SK-N-MC (cell line): ENCODE data around the gene TMEM86B.
A peak's percentile ranks its signal among the peaks of the same experiment; 100 is the strongest.

Experiments used
- DNase-seq: peaks from one replicate; pipeline ENCODE4 v3.0.0-alpha.2; 2011; ENCODE audit warnings: low read depth, low spot score
- H3K27ac ChIP-seq: fragments of 200-600 bp; sonication (generic); 2 replicates; pipeline ENCODE4 v1.5.1; 2016; ENCODE audit warnings: mixed run types
- H3K36me3 ChIP-seq: fragments of 200-600 bp; sonication (generic); 2 replicates; pipeline ENCODE4 v1.6.1; 2017; ENCODE audit warnings: antibody characterized with exemption, low read length, mixed read lengths; ENCODE audit not compliant: insufficient read depth
- H3K4me3 ChIP-seq: fragments of 200-600 bp; sonication (generic); 2 replicates; pipeline ENCODE4 v1.5.1; 2016
- H3K9ac ChIP-seq: fragments of 200-600 bp; sonication (generic); 2 replicates; pipeline ENCODE4 v1.8.0; 2017; ENCODE audit warnings: mixed run types, mixed read lengths; ENCODE audit not compliant: insufficient read length
- H3K9me3 ChIP-seq: fragments of 200-600 bp; sonication (generic); 2 replicates; pipeline ENCODE4 v1.6.1; 2017; ENCODE audit warnings: low read depth, mild to moderate bottlenecking, antibody characterized with exemption, low read length, moderate library complexity, mixed read lengths
- EZH2 ChIP-seq: fragments of 200-600 bp; sonication (generic); IDR thresholded peaks from one replicate; pipeline ENCODE4 v1.6.1; 2017; ENCODE audit warnings: antibody characterized with exemption
- FOXP2 ChIP-seq: optimal IDR thresholded peaks from 2 replicates; pipeline ENCODE3; 2011; ENCODE audit warnings: mild to moderate bottlenecking, moderate library complexity; ENCODE audit not compliant: insufficient read depth; ENCODE audit errors: extremely low read length, control extremely low read depth
- POLR2AphosphoS5 ChIP-seq: IDR thresholded peaks from 2 replicates; pipeline ENCODE4 v1.6.1; 2012; ENCODE audit warnings: mild to moderate bottlenecking, low read depth, low read length, borderline replicate concordance

Gene TMEM86B

GRCh38 chr19:55223291-55224037 lies 5.1 kb downstream of the TMEM86B start:
- Histone ChIP-seq H3K27ac (no peak overlapping the region), H3K36me3 (no peaks in the 10 kb centered on the region), H3K9me3 (no peaks in the 10 kb centered on the region), H3K4me3 (no peak overlapping the region), H3K9ac (no peak overlapping the region)
- DNase-seq, result no peak
- TF ChIP-seq FOXP2 (no peak), POLR2AphosphoS5 (no peak), EZH2 (no peak)

DNA sequence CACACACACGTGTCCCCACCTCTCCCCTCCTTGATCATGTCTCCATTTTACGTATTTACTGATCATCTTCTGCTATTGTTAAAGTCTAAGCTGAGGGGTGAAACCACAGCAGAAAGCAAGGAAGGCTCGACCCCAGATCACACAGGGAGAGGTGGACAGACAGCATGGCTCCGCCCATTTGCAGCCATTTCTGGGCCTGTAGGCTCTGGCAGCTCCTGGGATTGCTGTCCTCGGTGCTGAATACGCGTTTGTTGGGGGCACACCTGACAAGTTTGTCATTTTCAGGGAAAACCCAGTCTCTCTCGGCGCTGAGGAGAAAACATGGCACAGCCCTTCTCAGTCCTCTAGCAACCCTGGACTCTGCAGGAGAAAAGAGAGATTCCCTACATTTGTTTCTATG lies 8.0 kb downstream of the TMEM86B start:
- no peak overlapping the region for H3K27ac ChIP-seq
- no peaks in the 10 kb centered on the region for H3K36me3 ChIP-seq
- no peaks in the 10 kb centered on the region for H3K9me3 ChIP-seq
- no peak overlapping the region for H3K4me3 ChIP-seq
- no peak overlapping the region for H3K9ac ChIP-seq
- no peak for TF ChIP-seq FOXP2
- no peak for DNase-seq

- peak; percentile 60 for TF ChIP-seq FOXP2
- no peak for TF ChIP-seq EZH2
- TF ChIP-seq POLR2AphosphoS5, result no peak
- Histone ChIP-seq H3K9me3 (no peaks in the 10 kb centered on the region), H3K27ac (no peak overlapping the region), H3K9ac (peak overlapping the region; percentile 48), H3K4me3 (peak overlapping the region; percentile 74), H3K36me3 (no peaks in the 10 kb centered on the region)
- peak; percentile 39 for DNase-seq
Measured at GRCh38 chr19:55216461-55217198, 11.9 kb downstream of the TMEM86B start.

DNA sequence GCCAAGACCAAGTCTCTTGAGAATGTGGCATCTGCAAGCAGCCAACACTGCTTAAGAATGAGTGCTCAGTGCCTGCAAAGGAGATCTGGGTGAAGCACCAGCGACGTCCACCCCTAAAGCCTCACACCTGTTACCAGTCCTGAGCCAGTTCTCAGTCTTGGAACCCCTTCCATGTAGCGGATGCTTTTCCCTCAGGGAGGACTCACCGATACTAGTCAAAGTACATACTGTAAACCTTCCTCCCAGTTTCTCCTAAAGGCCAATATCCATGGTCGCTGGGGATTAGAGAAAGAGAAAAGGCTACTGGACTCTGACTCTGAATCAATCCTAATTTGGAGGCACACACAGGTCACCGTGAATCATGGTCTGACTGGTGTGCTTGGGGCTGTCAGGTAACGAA lies 15.0 kb downstream of the TMEM86B start:
- DNase-seq, result no peak
- no peaks in the 10 kb centered on the region for H3K9me3 ChIP-seq
- no peak for TF ChIP-seq FOXP2
- no peak for TF ChIP-seq POLR2AphosphoS5
- no peak for TF ChIP-seq EZH2
- no peak overlapping the region for H3K9ac ChIP-seq
- H3K36me3 ChIP-seq, result no peaks in the 10 kb centered on the region
- no peak overlapping the region for H3K27ac ChIP-seq
- H3K4me3 ChIP-seq, result no peak overlapping the region

- peak; percentile 20 for DNase-seq
- no peak for TF ChIP-seq POLR2AphosphoS5
- TF ChIP-seq EZH2, result no peak
- TF ChIP-seq FOXP2, result no peak
- no peak overlapping the region for H3K27ac ChIP-seq
- no peaks in the 10 kb centered on the region for H3K36me3 ChIP-seq
- no peaks in the 10 kb centered on the region for H3K9me3 ChIP-seq
- H3K9ac ChIP-seq, result no peak overlapping the region
- no peak overlapping the region for H3K4me3 ChIP-seq
Measured at GRCh38 chr19:55212447-55212846, 16.1 kb downstream of the TMEM86B start.

DNA sequence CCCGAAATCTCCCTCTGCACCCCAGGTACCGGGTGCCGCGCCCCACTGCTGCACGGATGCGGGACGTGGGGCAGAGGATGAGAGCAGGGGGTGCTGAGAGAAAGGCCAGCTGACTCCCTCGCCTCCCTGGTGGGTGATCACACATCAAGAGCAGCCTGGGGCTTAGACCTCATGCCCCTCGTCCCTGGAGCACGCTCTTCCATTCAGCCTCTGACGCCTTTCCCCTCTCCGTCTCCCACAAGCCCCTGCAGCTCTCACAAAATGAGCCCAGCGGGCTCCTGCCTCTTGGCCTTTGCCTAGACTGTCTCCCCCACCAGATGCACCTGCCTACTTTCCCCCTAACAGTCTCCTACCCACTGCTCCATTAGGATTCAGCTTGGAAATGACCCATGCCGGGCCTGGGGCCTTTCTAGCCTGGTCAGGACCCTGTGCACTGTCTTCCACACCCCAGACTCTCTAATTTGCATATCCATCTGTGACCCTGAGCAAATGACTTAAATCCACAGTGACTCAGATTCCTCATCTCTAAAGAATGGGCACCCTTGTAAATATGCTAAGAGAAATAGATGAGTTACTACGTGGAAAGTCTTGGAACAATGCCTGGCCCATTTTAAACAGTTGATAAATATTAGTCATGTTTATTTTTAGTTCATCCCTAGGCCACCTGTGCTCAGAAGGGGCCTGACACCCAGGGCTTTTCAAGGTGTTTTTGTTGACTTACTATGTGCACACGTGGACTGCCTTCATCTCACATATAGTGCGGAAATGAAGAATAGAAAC lies 18.7 kb downstream of the TMEM86B start:
- no peak overlapping the region for H3K4me3 ChIP-seq
- no peak for TF ChIP-seq POLR2AphosphoS5
- no peak for TF ChIP-seq FOXP2
- no peak for TF ChIP-seq EZH2
- H3K36me3 ChIP-seq, result no peaks in the 10 kb centered on the region
- H3K9ac ChIP-seq, result no peak overlapping the region
- no peak for DNase-seq
- no peak overlapping the region for H3K27ac ChIP-seq
- H3K9me3 ChIP-seq, result no peaks in the 10 kb centered on the region

- H3K4me3 ChIP-seq, result no peak within 1 kb of the TSS
- no peak within 1 kb of the TSS for H3K9ac ChIP-seq
- H3K36me3 ChIP-seq, result no peaks in the 10 kb centered on the region
- TF ChIP-seq FOXP2, result no peak
- TF ChIP-seq EZH2, result no peak
- TF ChIP-seq POLR2AphosphoS5, result no peak
- no peak for DNase-seq
- H3K27ac ChIP-seq, result no peak within 1 kb of the TSS
- H3K9me3 ChIP-seq, result no peaks in the 10 kb centered on the region
Measured at GRCh38 chr19:55208880-55209692, 19.5 kb downstream of the TMEM86B start, which contains the start of gene PTPRH. PTPRH (minus strand) TSS chr19:55209501; CDS start chr19:55209433, 68 bp downstream.
